Esophagus squamous epithelium (tissue), 5 donors: ENCODE data around the gene ANKRD35. TPM values are rescaled to one million over a fixed set of nuclear protein-coding genes. Genes with fewer than 3 reads are reported as not detected.

Source experiments
- DNase-seq: peaks from one replicate; lab custom pipeline; 2025; lab: John Stamatoyannopoulos, UW
- H3K27ac ChIP-seq, 4 donors: fragments of 200-600 bp; sonication (generic); one replicate each; pipeline ENCODE4 v1.5.1; 2016 to 2019; ENCODE audit warnings: mild to moderate bottlenecking in 1 of 4
- H3K27me3 ChIP-seq, 4 donors: fragments of 200-600 bp; sonication (generic); 1 replicate in 3 of 4; 2 replicates in 1 of 4; pipeline versions ENCODE4 v1.5.1 to v1.6.0; 2017 to 2021; ENCODE audit warnings: antibody characterized with exemption in 1 of 4
- H3K36me3 ChIP-seq, 3 donors: fragments of 200-600 bp; sonication (generic); one replicate each; pipeline ENCODE4 v1.5.1; 2016 to 2019
- H3K4me1 ChIP-seq, 3 donors: fragments of 200-600 bp; sonication (generic); one replicate each; pipeline ENCODE4 v1.5.1; 2017 to 2019
- H3K4me3 ChIP-seq, 4 donors: fragments of 200-600 bp; sonication (generic); 1 replicate in 3 of 4; 2 replicates in 1 of 4; pipeline ENCODE4 v1.5.1; 2016 to 2019; ENCODE audit warnings: mild to moderate bottlenecking in 2 of 4, moderate library complexity in 1 of 4
- H3K9me3 ChIP-seq, 3 donors: fragments of 200-600 bp; sonication (generic); one replicate each; pipeline ENCODE4 v1.5.1; 2016 to 2019
- CTCF ChIP-seq, 6 experiments: fragments of 450-650 bp in 4 of 6; fragments of 200-600 bp in 2 of 6; sonication (generic) in 2 of 6; IDR thresholded peaks; one replicate each; pipeline ENCODE4 v1.5.1; 2016 to 2019; ENCODE audit warnings: antibody characterized with exemption in 6 of 6, mild to moderate bottlenecking in 4 of 6, moderate library complexity in 4 of 6
- POLR2A ChIP-seq, 4 donors: fragments of 450-650 bp; IDR thresholded peaks; one replicate each; pipeline ENCODE4 v1.6.1; 2017; ENCODE audit warnings: antibody characterized with exemption in 4 of 4, mild to moderate bottlenecking in 4 of 4, moderate library complexity in 3 of 4
- WGBS, 2 donors: methylation state at CpG; one replicate each; pipeline ENCODE4 v1.1.5; 2018; 5-methylcytosine and 5-hydroxymethylcytosine counted together
- intact Hi-C: fragments of 100-400 bp; cut with DNase I; formaldehyde crosslinking; loops from one replicate; pipeline ENCODE4 v1.15.0; 2022
- total RNA-seq, 4 donors: library from RNA; depleted of rRNA; stranded (reverse); fragments of >200 nt; gene quantifications; one replicate each; pipeline ENCODE4 v1.1.0, GENCODE V29; 2016
- donor health status: DM: yes; HTN: yes; CAD: no.

ANKRD35 gene
- total RNA-seq, 4 donors from 2014 or later: 9.0 to 22.4 (median 10.9) TPM

- intact Hi-C loops: no loop called here
- H3K27ac ChIP-seq: no peak overlapping the region
- TF ChIP-seq POLR2A (IDR thresholded peaks at IDR 0.05) (no peak), CTCF (IDR thresholded peaks at IDR 0.05) (no peak)
- peaks cover 0 to 8% (median 0%) of the 10 kb centered on the region in 3 donors for H3K36me3 ChIP-seq
- no peaks in the 10 kb centered on the region for H3K9me3 ChIP-seq
- H3K27me3 ChIP-seq: no peaks in the 10 kb centered on the region
- no peak overlapping the region for H3K4me3 ChIP-seq
- no peak for DNase-seq
- WGBS, 2 donors: 75 to 89% methylated on average over 6 to 7 of the region's 12 CpGs
- H3K4me1 ChIP-seq: no peaks in the 10 kb centered on the region
Measured at GRCh38 chr1:145901312-145902021, 15.8 kb upstream of the ANKRD35 start.

- 81 to 83% methylated on average over 3 to 5 of the region's 5 CpGs for WGBS, 2 donors
- peaks cover 0 to 8% (median 0%) of the 10 kb centered on the region in 3 donors for H3K36me3 ChIP-seq
- no peaks in the 10 kb centered on the region for H3K4me1 ChIP-seq
- H3K27ac ChIP-seq: no peak overlapping the region
- no peaks in the 10 kb centered on the region for H3K9me3 ChIP-seq
- H3K4me3 ChIP-seq: no peak overlapping the region
- no peak for DNase-seq
- TF ChIP-seq CTCF (IDR thresholded peaks at IDR 0.05) (no peak), POLR2A (IDR thresholded peaks at IDR 0.05) (no peak)
- intact Hi-C loops: no loop called here
- no peaks in the 10 kb centered on the region for H3K27me3 ChIP-seq
Measured at GRCh38 chr1:145898756-145899155, 13.1 kb upstream of the ANKRD35 start.

GRCh38 chr1:145897969-145898368 lies 12.3 kb upstream of the ANKRD35 start:
- H3K4me3 ChIP-seq: no peak overlapping the region
- H3K27ac ChIP-seq: no peak overlapping the region
- TF ChIP-seq POLR2A (IDR thresholded peaks at IDR 0.05): no peak
- no peak for TF ChIP-seq CTCF (IDR thresholded peaks at IDR 0.05)
- no peak for DNase-seq
- WGBS, 2 donors: 67 to 88% methylated on average over 1 of the region's 1 CpG
- H3K36me3 ChIP-seq: peaks cover 0 to 8% (median 0%) of the 10 kb centered on the region in 3 donors
- no peaks in the 10 kb centered on the region for H3K27me3 ChIP-seq
- H3K4me1 ChIP-seq: peaks cover 0 to 4% (median 1%) of the 10 kb centered on the region in 3 donors
- intact Hi-C loops: no loop called here
- no peaks in the 10 kb centered on the region for H3K9me3 ChIP-seq

GRCh38 chr1:145895471-145895870 lies 9.8 kb upstream of the ANKRD35 start:
- Histone ChIP-seq H3K4me3 (no peak overlapping the region), H3K27ac (no peak overlapping the region), H3K36me3 (no peaks in the 10 kb centered on the region), H3K27me3 (no peaks in the 10 kb centered on the region), H3K4me1 (peaks cover 20 to 29% (median 20%) of the 10 kb centered on the region in 3 donors), H3K9me3 (no peaks in the 10 kb centered on the region)
- 80% methylated on average over 1 of the region's 1 CpG; no CpG with 5 or more reads in 1 of the 2 donors for WGBS, 2 donors
- no peak for TF ChIP-seq POLR2A (IDR thresholded peaks at IDR 0.05)
- TF ChIP-seq CTCF (IDR thresholded peaks at IDR 0.05): no peak
- intact Hi-C loops: no loop called here
- DNase-seq: no peak

- Histone ChIP-seq H3K4me1 (peaks cover 20 to 38% (median 20%) of the 10 kb centered on the region in 3 donors), H3K27me3 (no peaks in the 10 kb centered on the region), H3K27ac (peak overlapping the region; percentile 80 to 93 (median 90)), H3K36me3 (no peaks in the 10 kb centered on the region), H3K9me3 (no peaks in the 10 kb centered on the region), H3K4me3 (no peak overlapping the region)
- TF ChIP-seq CTCF (IDR thresholded peaks at IDR 0.05) (no peak), POLR2A (IDR thresholded peaks at IDR 0.05) (no peak)
- 88 to 91% methylated on average over 7 of the region's 7 CpGs for WGBS, 2 donors
- DNase-seq: no peak
- intact Hi-C loops: no loop called here
Measured at GRCh38 chr1:145893306-145894055, 7.8 kb upstream of the ANKRD35 start.
